Stimulated activated CD4-positive, alpha-beta T cell treated with anti-CD3 and anti-CD28 coated beads, Interleukin-4, amount 100 ng/mL, for 1 hour (primary cell): ENCODE data around the gene GCG.

ENCODE experiments used
- DNase-seq: peaks from one replicate; pipeline ENCODE4 v3.0.0-alpha.2; 2020

The GCG gene

DNA sequence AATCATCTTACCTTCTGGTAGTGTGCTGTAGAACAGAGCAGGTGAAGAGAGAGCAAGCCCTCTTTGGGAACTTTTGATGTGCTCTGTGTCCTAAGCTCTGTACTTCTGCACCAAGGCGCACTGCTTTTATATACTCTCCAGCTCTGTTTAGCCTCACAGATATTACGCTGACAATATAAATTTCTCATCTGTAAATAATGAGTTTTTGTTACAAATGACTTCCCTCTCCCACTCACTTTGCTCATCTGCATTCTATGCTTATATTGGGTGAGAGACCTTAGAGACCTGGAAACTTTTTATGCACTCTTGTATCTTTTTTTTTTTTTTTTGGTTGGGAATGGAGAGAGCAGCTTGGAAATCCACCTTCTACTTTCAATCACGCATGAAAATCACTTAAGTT lies at the start of gene GCG:
Gene GCG, minus strand, starts transcription at position 101 of the 400 bp plus-strand sequence. CDS start 3,069 bp downstream, outside the sequence.
- DNase-seq = no peak

DNA sequence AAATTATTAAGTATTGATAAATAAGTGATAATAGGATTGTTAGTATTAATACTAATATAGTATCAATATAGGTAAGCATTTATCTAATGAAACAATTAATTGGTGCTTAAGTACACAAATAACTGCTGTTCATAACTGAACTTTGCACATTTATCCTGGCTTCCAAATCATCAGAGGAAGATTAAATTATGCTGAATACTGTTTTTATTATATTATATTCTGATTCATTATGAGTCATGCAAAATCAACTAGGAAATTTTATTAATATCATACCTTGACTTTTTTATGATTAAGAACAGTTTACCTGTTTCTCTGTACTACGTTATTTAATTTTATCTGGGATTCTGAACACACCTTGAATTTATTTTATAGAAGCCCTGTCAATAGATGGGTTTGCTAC lies 48.6 kb upstream of the GCG start:
- no peak for DNase-seq

DNA sequence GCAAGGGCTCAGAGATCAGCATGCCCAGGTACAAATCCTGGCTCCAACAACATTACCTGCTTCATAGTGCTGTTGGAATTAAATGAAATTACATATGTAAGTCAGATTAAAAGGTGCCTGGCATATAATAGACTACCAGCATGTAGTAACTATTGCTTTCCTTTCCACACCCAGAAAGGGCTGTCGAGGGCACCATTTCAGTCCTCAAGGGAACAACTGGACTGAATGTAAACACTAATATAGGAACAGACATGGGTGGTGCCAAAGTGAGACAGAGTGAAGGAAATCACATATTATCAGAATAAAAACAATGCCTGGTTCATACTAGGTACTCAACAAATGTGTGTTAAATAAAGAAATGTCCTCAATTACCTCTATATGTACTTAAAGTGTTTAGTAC lies 47.9 kb upstream of the GCG start:
- DNase-seq = no peak

DNA sequence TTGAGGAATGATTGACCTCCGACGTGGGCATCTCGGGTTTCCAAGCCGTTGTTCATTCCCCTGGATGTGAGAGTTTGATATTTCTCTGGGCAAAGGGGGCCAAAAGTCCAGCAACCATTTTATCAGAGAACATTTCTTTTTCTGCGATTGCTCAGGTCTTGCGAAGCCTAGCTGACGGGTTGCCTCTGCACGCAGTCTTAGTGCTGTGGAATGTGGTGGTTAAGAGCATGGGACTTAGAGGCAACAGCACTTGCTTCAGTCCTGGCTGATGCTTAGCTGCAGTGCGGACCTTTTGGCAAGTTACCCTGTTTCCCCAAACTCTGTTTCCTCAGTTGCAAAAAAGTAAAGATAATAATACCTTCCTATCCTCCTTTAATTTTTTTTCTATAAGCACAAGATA lies 46.2 kb upstream of the GCG start:
- DNase-seq = no peak

DNA sequence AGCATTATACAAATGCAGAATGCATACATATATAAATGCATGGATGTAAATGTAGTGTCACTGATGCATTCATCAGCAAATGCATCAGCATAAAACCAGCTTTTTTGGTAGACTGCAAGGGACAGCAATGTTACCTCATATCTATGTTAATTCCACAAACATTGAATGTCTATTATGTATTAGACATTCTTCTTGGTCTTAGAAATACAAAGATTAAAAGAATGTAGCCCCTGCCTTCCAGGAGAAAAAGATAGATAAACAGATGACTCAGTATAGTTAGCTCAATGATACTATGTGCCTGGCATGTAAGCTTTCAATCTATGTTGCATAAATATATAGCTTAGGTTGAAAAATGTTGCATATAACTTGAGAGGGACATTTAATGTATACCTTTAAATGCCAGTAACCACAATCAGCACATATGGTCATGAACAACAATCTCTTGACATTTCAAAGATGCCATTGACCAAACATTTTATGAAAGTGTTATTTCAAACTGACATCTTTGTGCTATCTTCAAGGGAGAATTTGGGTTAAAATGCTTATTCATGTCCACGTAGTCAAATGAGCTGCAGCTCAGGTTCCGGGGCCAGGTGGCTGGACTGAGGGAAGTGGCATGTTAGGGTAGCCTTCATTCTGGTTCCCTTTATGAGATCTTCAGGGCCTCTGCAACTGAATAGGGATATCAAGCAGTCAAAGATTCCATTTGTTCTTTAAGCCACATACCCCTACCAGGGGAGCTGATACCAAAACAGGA lies 45.2 kb upstream of the GCG start:
- no peak for DNase-seq

DNA sequence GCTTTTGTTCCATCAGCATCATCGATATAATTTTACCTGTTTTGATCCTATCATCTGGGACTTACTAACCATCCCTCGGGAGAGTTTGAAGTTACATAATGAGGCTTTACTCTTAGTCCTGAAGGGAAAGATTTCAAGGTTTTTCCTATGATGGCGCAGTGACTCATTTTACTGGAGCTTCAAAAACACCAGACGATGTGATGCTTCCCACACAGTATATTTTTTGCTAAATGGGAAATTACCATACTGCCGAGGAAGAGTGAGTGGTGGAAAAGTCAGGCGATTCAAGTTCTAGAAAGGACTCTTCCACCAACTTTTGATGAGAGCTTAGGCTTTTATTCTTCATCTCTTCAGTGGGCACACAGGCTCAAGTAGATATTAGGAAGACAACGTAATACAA lies 44.6 kb upstream of the GCG start:
- DNase-seq = no peak

DNA sequence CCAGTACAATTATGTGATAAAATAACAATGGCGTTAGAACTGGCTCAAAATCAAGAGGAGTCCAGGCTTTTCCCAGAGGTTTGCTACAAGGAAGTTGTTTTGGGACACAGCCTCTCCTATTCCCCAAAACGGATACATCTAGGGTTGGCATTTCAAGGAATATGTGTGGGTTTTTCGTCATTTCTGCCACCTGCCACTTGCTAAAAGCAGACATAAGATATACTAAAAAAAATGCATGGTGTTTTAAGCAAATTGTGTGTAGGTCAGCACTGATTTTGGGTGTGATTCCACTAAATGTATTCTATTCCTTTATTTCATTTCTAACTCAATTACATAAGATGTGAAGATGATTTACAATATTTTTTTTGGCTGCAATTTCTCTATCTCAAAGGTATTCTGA lies 36.4 kb upstream of the GCG start:
- no peak for DNase-seq

DNA sequence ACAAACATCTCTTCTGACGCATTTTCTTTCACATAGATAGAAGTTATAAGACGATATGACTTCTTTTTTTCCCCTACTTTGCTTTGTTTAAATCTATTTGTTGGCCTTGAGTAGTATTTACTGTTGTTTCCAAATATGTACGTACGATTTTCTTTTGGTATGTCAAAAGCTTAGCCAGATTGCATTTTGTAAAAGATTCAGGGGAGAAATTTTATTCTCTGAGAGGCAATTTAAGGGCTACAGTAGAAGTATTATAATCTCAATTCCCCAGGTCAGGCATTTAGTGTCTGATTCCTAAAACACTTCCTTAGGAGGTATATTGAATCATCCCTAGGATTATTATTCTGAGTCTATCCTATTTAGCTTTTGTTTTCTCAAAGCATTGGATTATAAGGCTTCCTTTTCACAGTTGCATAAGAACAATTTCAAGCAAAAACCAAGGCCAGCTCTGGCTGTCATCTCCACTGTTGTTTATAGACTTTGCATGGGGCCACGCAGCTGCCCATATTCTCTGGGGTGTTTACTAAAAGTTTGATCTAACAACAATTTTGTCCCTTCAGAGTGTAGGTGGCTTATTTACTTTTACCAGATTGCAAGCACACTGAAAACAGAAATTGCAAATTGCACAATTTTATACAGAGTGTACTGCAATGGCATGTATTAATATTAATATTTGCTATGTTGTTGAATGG lies 33.6 kb upstream of the GCG start:
- DNase-seq = no peak

DNA sequence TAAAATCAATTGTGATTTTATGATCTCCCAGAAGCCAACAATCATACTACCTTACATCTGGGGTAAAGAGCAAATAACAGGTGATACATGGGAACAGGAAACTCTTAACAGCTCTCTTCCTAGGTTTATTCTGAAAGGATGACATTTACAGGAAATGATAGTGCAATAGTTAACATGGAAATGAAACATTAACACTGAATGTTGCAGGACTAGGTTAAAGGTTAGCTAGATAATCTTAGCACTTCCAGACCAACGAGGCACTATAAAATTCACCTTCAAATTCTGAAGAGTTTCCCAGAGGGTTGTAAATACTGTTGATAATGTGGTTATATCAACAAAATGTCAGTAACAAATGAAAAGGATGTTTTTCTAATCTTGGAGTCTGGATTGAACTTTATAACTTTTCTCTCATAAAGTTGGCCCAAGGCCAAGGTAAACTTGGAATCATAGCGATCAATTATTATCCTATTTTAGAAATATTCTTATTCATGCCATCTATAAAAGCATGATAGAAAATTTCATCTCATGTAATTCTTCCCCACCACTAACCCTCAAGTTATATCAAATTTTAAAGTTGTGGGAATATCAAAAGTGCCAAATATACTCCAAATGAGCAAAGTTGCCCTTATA lies 32.9 kb upstream of the GCG start:
- DNase-seq = no peak

DNA sequence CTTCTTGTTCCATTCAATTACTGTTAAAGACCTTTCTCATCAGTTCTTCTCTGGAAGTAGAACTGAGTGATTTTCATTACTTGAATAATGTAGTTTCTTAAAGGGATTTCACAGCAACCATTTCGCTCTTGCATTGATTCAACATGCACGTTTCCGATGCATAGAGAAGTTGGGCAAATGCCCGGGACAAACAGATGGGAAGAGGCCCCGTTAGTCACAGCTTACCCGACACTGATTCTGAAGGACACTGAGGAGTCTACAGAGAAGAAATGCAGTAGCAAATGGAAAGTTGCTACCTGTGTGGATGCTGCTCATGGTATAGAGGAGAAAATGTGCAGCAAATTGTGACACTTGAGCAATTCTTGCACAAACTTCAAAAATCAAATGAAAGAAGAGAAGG lies 32.3 kb upstream of the GCG start:
- no peak for DNase-seq

DNA sequence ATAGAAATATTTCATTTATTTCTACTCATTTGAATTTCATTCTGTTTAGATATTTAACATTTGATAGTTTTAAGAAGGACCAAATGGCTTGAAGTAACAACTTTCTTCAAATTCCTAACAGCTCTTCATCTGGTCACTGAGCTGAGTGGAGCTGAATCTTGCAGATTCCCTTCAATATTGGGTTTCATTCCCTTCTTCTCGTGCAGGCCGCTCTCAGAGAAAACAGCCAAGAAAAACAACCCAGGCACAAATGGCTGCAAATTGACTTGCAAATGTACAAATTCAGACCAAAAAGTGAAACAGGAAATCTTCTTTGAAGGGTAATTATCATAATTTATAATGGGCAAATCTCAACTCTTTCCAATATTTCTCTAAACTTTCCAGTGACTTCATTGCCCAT lies 30.3 kb upstream of the GCG start:
- DNase-seq = no peak

DNA sequence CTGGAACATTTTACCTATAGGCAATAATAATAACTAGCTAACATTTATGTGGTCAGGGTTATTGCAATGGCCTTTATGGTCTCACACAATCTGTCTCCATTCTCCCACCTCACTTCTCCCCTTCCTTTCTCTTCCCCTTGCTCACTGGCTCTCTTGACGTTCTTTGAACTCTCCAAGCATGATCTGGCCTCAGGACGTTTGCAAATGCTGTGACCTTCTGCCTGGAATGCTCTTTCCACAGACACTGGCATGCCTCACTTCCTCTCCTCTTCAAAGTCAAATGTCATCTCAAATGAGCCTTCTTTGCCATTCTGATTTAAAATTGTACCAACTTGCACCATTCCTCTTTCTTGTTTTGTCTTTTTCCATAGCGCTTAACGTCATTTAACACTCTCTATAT lies 25.3 kb upstream of the GCG start:
- DNase-seq = no peak

DNA sequence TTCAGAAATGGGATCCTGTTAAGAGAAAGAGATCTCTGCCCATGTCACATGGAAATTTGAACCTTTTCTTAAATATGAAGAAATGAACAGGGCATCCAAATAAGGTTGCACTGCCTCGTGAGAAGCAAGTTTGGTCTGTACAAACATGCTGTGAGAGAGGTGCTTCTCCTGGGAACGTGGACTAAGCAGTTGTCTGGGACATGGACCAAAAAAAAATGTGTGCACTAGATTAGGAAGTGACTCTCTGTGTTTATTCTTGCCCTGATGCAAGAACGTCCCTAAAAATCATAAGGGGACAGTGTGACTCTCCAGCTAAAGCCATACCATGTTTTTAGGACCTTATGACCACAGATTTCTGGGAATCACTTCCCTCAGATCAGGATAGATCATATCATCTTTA lies 23.7 kb upstream of the GCG start:
- no peak for DNase-seq

DNA sequence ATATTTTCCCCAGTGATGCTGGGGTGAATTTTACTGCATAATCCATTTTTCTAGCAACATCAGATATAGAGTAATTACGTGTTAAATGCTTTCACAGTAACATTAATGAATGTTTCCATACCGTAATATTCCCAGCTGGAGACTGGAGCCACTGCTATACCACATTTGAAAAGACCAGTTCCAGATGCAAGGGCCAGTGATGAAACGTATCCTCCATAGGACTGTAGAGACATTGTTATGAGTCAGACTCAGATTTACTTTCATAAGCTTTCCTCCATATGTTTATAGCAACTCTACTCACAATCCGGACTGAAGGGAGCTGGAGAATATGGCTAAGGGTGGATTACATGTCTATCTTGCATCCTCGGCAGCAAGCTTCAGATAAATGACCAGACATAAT lies 22.7 kb upstream of the GCG start:
- DNase-seq = no peak

DNA sequence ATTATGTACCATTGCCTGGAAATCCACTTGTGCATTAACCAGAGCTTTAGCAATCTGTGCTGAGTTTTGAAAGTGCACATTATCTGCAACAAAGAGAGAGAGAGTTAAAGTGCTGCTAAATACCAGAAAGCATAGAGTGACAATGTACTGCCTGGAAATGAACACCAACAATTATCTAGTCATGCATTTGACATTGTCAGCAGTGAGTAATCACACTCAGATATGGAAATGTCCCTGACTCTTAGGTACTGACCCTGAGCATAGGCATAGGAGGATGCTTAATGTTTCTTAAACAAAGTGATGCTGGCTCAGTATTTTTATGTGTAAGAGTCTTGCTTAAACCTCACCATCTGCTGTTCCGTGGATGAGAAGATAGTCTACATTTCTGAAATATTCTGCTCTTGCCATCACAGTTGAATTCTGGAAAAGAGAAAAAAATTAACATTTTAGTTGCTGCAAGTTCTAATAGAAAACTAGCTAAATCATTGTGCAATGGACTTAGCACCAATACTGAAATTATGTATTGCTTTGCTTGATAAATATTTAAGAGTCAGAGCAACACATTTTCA lies 20.8 kb upstream of the GCG start:
- no peak for DNase-seq

DNA sequence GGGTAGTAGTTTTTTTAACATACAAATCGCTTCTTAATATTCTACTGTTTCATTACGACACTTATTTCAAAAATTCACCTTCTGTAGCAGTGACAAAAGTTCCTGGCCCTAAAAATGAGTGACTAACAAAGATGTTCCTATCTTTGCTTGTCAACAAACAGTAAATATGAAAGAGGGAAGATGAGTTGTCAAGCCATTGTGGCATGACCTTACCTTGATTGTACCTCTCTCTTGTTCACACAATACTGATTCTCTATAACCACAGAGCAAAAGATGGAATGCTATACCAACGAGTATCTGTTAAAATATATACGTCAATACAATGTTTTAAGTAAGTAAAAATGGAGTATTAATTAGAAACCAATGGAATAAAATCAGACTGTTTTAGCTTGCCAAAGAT lies 14.7 kb upstream of the GCG start:
- DNase-seq = no peak

DNA sequence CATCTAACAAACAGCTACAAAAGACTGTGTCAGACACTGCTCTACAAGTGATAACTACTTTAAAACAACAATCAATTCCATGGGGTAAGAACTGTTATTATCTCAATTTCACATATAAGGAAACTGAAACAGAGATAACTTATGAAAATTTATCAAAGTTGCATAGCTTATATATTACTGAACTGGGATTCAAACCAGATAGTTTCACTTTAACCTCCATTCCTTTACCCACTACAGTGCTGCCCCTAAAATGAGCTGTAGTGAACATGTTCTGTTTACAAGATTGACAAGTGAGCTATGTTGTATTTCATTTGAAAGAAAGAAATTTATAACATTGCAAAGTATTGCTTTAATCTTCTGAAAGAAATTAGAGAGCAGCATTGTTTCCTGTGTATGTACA lies 14.1 kb upstream of the GCG start:
- no peak for DNase-seq

DNA sequence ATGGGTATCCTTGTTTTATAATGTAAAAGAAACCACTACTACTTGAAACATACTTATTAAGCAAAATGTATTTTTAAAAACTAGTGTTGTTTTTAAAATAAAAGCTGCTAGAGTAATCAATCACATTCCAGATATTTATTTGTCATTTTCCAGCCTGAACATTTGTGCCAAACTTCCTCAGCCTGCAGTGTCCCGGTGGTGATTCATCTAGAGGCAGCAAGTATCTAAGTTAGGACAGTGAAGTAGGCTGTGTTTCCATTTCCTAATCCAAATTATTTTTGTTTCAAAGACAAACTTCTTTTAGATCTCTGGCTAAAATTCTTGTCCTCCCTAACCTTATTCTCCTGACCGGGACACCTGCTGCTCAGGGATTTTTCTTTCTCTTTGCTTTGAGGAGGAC lies 12.8 kb upstream of the GCG start:
- no peak for DNase-seq

DNA sequence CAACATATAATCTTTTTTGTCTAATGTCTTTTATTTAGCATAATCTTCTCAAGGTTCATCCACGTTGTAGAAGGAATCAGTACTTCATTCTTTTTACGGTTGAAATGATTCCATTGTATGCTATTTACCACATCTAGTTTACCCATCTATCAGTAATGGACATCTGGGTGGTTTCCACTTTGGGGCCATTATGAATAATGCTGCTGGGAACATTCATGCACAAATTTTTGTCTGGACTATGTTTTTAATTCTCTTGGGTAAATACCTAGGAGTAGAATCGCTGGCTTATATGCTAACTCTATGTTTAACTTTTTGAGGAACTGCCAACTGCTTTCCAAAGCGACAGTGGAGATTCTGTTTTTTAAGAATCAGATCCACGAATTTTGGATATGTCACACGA lies 7.4 kb upstream of the GCG start:
- DNase-seq = no peak

DNA sequence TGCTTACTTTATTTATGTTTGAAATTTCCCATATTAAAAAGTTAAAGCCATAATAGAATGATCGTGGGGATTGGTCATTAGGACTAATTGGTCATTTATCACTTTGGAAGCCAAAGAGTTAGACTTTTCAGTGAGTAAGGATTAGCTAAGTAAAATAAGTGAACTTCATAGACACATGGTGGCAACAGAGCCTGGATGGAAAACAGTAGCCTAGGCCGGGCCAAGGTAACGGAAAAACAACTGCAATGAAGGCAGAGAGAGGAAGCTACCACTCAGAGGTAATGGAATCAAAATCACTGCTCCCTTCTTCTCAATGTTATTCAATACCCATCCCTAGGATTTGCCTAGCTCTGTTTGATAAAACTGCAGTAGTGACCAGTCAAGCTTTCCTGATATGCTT lies 4.1 kb upstream of the GCG start:
- DNase-seq = no peak

DNA sequence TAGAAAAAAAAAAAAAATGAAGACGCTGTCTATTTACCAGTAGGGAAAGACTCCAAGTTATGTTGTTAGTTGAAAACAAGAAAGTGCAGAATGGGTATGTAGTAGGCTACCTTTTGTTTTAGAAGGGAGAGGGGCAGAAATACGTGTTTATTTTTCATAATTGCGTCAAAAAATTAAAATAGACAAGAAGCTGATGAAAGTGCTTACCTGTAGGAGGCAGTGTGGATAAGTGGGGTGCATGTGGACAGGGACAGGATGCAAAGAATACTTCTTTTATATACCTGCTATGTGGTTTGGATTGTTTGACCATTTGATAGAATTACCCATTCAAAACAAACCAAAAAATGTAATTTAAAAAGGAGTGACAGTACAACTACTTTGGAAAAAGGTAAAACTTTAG lies 3.0 kb upstream of the GCG start:
- DNase-seq = no peak

DNA sequence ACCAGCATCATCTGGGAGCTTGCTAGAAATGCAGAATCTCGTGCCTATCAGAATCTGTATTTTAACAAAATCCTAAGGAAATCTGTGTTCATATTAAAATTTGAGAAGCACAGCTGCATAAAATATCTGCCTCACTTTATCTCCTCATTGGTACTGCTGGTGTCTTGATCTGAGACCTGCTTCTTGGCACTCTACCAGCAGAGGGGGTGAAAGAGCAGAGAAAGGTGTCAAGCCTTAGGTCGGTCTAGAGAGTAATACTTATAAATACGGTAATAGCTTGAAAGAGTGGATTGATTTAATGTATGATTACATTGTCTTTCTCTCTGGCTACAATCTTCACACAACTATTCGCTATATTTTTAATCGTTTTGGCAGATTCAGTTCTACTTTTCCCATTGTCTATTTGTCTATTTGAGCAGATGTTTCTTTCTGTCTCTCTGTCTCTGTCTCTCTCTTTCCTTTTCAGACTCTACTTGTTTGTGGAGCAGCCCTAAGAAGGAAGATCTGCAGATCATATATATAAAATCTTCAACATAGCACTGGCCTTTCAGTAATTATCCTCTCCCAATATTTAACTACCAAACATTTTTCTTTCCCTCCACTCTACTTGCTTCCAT lies 1.7 kb upstream of the GCG start:
- DNase-seq = peak; percentile 52

DNA sequence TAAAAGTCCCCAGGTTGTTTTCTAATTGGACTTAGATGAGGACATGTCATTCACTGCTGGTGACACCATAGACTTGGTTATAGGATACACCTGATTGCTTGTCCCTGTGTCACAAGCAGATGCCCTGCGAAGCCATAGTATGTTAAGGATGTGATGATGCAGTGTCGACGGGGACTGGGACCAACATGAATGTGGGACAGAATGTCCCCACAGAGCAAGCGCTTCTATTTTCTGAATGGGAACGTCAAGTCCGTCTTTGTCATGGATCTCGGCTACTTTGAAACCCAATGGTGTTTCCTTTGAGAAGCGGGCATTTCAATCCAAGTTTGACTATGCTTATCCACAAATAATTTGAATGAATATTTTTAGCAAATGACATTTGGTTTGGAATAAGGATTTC lies 2.1 kb downstream of the GCG start:
- DNase-seq = no peak

DNA sequence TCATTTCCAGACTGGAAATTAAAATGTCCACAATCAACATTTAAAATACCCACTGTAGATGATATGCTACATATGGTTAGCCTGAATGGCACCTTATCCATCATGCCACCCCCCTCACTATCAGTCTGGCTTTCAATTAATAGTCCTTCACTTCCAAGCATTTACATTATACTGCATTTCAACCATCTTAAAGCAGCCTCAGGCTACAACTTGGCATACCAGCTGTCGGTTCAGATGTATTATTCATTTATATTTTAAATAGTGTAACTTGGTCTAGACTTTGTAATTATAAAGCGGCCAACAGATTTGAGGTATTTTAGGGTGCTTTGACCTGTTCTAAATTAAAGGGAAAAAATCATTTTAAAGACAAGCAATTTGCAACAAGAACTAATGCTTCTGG lies 2.6 kb downstream of the GCG start:
- no peak for DNase-seq
